SJSA1 (cell line): ENCODE results near the gene TCEA3. TPM values are rescaled to one million over a fixed set of nuclear protein-coding genes. Genes with fewer than 3 reads are reported as not detected.
A peak's percentile ranks its signal among the peaks of the same experiment; 100 is the strongest.

ENCODE experiments used
- DNase-seq, 2 experiments: peaks; one replicate each; pipeline ENCODE4 v3.0.0-alpha.2; 2015 to 2020; ENCODE audit warnings: low spot score in 2 of 2, low read depth in 1 of 2
- H3K27ac ChIP-seq: fragments of 250-450 bp; sonication (Bioruptor Pico); 2 replicates; pipeline ENCODE4 v1.5.1; 2020; ENCODE audit warnings: mild to moderate bottlenecking, moderate library complexity
- H3K27me3 ChIP-seq: fragments of 250-450 bp; sonication (Bioruptor Pico); replicated peaks from 2 replicates; pipeline ENCODE4 v1.5.1; 2020; ENCODE audit warnings: mild to moderate bottlenecking, moderate library complexity
- H3K36me3 ChIP-seq: fragments of 250-450 bp; sonication (Bioruptor Pico); 2 replicates; pipeline ENCODE4 v1.5.1; 2020; ENCODE audit warnings: mild to moderate bottlenecking
- H3K4me1 ChIP-seq: fragments of 250-450 bp; sonication (Bioruptor Pico); replicated peaks from 2 replicates; pipeline ENCODE4 v1.6.1; 2021; ENCODE audit warnings: mild to moderate bottlenecking
- H3K4me3 ChIP-seq: fragments of 250-450 bp; sonication (Bioruptor Pico); 2 replicates; pipeline ENCODE4 v1.5.1; 2020; ENCODE audit warnings: mild to moderate bottlenecking
- H3K9me3 ChIP-seq: fragments of 250-450 bp; sonication (Bioruptor Pico); replicated peaks from 2 replicates; pipeline ENCODE4 v1.5.1; 2020; ENCODE audit warnings: mild to moderate bottlenecking
- total RNA-seq: library from RNA; depleted of rRNA; stranded (reverse); fragments of >200 nt; shearing (Covaris generic); gene quantifications from 2 replicates; pipeline ENCODE4 v1.2.3, GENCODE V29; 2014

Gene TCEA3
- total RNA-seq, 1 experiment from 2014 or later = 1.7 TPM

GRCh38 chr1:23402286-23403037 lies 22.1 kb downstream of the TCEA3 start:
- Histone ChIP-seq H3K9me3 (no peaks in the 10 kb centered on the region), H3K27ac (peak overlapping the region; percentile 98), H3K27me3 (no peaks in the 10 kb centered on the region), H3K4me3 (no peak overlapping the region), H3K36me3 (no peaks in the 10 kb centered on the region), H3K4me1 (peaks cover 30% of the 10 kb centered on the region)
- peak; percentile 78 to 81 for DNase-seq

DNA sequence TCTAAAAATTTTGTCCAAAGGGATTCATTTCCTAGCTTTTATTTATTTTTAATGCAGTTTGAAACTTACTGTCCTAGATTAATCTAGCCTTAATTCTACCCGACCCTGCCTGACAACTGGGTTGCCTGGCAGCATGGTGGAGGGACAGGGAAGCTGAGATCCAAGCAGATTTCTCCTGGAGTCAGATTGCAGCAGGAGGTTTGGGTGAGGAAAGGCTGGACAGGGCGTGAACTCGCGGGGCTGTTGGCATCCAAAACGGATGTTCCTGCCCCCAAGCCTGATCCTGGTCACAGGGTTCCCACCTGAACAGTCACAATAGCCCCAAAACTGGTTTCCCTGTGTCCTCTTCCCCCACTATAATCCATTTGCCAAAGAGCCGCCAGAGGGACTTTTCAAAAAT lies 23.2 kb downstream of the TCEA3 start:
- no peaks in the 10 kb centered on the region for H3K27me3 ChIP-seq
- H3K36me3 ChIP-seq = no peaks in the 10 kb centered on the region
- peaks cover 30% of the 10 kb centered on the region for H3K4me1 ChIP-seq
- H3K9me3 ChIP-seq = no peaks in the 10 kb centered on the region
- H3K27ac ChIP-seq = peak overlapping the region; percentile 98; the same call in 1 of the 2 replicates
- H3K4me3 ChIP-seq = no peak overlapping the region
- no peak for DNase-seq

DNA sequence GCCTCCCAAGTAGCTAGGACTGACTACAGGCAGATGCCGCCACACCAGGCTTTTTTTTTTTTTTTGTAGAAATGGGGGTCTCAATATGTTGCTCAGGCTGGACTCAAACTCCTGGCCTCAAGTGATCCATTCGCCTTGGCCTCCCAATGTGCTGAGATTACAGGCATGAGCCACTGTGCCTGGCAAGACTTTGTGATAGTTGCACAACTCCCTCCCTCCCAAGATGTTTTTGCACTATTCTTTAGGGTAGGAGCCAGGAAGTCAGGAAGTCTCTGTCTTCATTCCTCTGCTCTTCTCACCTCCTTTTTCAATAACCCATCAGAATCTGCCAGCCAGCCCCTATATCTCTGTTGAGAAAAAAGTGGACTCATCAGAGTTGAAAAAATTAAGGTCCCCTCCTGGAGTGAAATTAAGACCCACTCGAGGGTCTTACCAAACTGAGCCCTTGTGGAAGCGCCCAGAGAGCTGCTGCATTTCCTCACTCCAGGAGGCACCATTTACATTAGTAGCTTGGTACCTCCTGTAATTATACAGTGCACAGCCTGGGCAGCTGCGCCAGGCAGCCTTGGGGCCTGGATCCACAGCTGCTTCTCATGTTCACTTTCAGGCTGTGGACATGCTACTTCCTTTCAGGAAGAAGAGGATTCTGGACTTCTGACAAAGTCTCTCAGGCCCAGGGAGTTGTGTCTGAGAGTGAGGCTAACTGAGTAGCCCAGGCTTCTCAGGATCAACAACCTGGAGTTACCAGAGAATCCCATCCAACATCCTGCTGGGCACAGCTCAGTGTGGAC lies 24.0 kb downstream of the TCEA3 start:
- H3K27me3 ChIP-seq = no peaks in the 10 kb centered on the region
- no peaks in the 10 kb centered on the region for H3K36me3 ChIP-seq
- no peak overlapping the region for H3K27ac ChIP-seq
- peaks cover 34% of the 10 kb centered on the region for H3K4me1 ChIP-seq
- no peak overlapping the region for H3K4me3 ChIP-seq
- H3K9me3 ChIP-seq = no peaks in the 10 kb centered on the region
- no peak for DNase-seq

DNA sequence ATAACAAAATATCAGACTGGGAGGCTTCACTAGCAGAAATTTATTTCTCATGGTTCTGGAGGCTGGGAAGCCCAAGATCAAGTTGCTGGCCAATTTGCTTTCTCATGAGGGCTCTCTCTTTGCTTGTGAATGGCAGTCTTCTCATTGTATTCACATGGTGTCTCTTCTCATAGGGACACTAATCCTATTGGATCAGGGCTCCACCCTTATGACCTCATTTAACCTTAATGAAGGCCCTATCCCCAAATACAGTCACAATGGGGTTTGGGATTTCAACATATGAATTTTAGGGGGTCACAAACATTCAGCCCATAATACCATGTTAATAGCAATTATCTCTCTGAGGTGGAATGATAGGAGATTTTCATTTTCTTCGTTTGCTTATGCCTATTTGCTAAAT lies 25.3 kb downstream of the TCEA3 start:
- H3K36me3 ChIP-seq = no peaks in the 10 kb centered on the region
- DNase-seq = no peak
- H3K4me3 ChIP-seq = no peak overlapping the region
- no peaks in the 10 kb centered on the region for H3K9me3 ChIP-seq
- peaks cover 45% of the 10 kb centered on the region for H3K4me1 ChIP-seq
- H3K27me3 ChIP-seq = no peaks in the 10 kb centered on the region
- no peak overlapping the region for H3K27ac ChIP-seq

- H3K4me1 ChIP-seq = peaks cover 44% of the 10 kb centered on the region
- H3K36me3 ChIP-seq = no peaks in the 10 kb centered on the region
- H3K4me3 ChIP-seq = no peak overlapping the region
- no peak overlapping the region for H3K27ac ChIP-seq
- DNase-seq = no peak
- H3K9me3 ChIP-seq = no peaks in the 10 kb centered on the region
- H3K27me3 ChIP-seq = no peaks in the 10 kb centered on the region
Observed at GRCh38 chr1:23397908-23398307, 26.6 kb downstream of the TCEA3 start.

DNA sequence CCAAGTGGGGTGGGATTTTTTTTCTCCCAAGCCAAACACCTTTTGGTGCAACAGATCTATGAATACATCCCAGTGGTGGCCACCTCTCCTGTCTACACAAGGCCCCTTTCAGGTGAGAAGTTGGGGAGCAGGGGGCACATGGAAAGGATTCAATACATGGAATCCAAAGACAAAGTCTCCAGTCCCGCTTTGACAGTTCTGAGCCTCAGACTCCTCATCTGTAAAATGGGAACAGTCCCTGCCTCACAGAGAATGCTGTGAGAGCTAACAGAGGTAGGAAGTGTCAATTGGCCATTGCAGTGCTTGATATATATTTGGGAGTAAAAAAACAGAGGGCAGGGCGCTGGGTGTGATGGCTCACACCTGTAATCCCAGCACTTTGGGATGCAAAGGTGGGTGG lies 28.2 kb downstream of the TCEA3 start:
- Histone ChIP-seq H3K4me1 (peaks cover 29% of the 10 kb centered on the region), H3K27ac (no peak overlapping the region), H3K4me3 (no peak overlapping the region), H3K36me3 (no peaks in the 10 kb centered on the region), H3K27me3 (no peaks in the 10 kb centered on the region), H3K9me3 (no peaks in the 10 kb centered on the region)
- no peak for DNase-seq

- H3K4me1 ChIP-seq = peaks cover 28% of the 10 kb centered on the region
- H3K27ac ChIP-seq = no peak overlapping the region
- DNase-seq = no peak
- no peaks in the 10 kb centered on the region for H3K27me3 ChIP-seq
- no peaks in the 10 kb centered on the region for H3K9me3 ChIP-seq
- no peak overlapping the region for H3K4me3 ChIP-seq
- no peaks in the 10 kb centered on the region for H3K36me3 ChIP-seq
Observed at GRCh38 chr1:23395849-23396248, 28.7 kb downstream of the TCEA3 start.

- H3K4me3 ChIP-seq = no peak overlapping the region
- no peaks in the 10 kb centered on the region for H3K36me3 ChIP-seq
- H3K27me3 ChIP-seq = no peaks in the 10 kb centered on the region
- no peaks in the 10 kb centered on the region for H3K9me3 ChIP-seq
- DNase-seq = no peak
- H3K4me1 ChIP-seq = peaks cover 28% of the 10 kb centered on the region
- peak overlapping the region; percentile 51 for H3K27ac ChIP-seq
Observed at GRCh38 chr1:23395154-23395724, 29.3 kb downstream of the TCEA3 start.

DNA sequence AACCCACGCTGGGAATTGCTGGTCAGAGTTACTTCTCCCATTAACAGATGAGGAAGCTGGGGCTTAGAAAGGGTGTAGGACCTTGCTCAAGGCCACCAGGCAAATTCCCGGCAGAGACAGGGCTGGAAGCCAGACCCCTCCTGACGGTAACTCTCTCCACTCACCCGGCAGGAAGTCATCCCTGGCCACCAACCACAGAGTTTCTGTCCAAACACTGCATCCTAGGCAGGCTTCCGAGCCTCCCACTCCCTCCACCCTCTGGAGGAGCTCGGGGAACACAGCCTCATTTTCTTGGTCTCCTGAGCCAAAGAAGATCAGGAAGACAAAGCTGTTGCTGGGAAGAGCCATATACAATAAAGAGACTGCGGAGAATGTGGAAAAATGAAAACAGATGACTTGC lies 29.9 kb downstream of the TCEA3 start:
- Histone ChIP-seq H3K4me1 (peaks cover 28% of the 10 kb centered on the region), H3K9me3 (no peaks in the 10 kb centered on the region), H3K4me3 (no peak overlapping the region), H3K27me3 (no peaks in the 10 kb centered on the region), H3K27ac (peak overlapping the region; percentile 51), H3K36me3 (no peaks in the 10 kb centered on the region)
- DNase-seq = peak; percentile 69 to 77

- Histone ChIP-seq H3K4me3 (no peak overlapping the region), H3K27ac (peak overlapping the region; percentile 51), H3K9me3 (no peaks in the 10 kb centered on the region)
Observed at GRCh38 chr1:23394181-23394580, 30.4 kb downstream of the TCEA3 start.

DNA sequence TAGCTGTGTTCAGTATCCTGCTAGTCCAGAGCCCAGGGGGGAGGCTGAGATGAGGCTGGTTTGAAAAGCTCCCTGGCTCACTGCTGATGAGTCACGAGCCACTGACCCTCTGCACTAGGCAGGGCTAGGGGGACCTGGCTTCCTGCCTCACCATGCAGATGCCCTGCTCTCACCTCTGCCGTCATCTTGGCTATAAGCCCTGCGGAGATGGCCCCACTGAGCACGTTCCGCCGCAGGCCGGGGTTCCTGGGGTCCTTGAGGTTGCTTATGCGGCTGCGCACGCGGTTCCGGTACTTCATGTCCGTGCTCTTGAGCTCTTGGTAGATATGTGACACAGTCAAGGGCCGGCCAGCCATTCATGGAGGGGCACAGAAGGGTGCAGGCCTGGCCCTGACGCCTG lies 30.8 kb downstream of the TCEA3 start:
- Histone ChIP-seq H3K27me3 (no peaks in the 10 kb centered on the region), H3K36me3 (no peaks in the 10 kb centered on the region), H3K4me3 (no peak overlapping the region), H3K4me1 (peaks cover 28% of the 10 kb centered on the region), H3K9me3 (no peaks in the 10 kb centered on the region), H3K27ac (peak overlapping the region; percentile 51; the same call in 1 of the 2 replicates)
- peak in 1 of 2 experiments; percentile 51 for DNase-seq

More at GRCh38 chr1:23394181-23394580, 30.4 kb downstream of the TCEA3 start:
- Histone ChIP-seq H3K4me1 (peaks cover 28% of the 10 kb centered on the region), H3K36me3 (no peaks in the 10 kb centered on the region), H3K27me3 (no peaks in the 10 kb centered on the region)
- no peak for DNase-seq

- DNase-seq = no peak
- Histone ChIP-seq H3K4me1 (peaks cover 28% of the 10 kb centered on the region), H3K27me3 (no peaks in the 10 kb centered on the region), H3K27ac (no peak overlapping the region), H3K9me3 (no peaks in the 10 kb centered on the region), H3K4me3 (no peak overlapping the region), H3K36me3 (no peaks in the 10 kb centered on the region)
Observed at GRCh38 chr1:23392125-23392855, 32.3 kb downstream of the TCEA3 start.

DNA sequence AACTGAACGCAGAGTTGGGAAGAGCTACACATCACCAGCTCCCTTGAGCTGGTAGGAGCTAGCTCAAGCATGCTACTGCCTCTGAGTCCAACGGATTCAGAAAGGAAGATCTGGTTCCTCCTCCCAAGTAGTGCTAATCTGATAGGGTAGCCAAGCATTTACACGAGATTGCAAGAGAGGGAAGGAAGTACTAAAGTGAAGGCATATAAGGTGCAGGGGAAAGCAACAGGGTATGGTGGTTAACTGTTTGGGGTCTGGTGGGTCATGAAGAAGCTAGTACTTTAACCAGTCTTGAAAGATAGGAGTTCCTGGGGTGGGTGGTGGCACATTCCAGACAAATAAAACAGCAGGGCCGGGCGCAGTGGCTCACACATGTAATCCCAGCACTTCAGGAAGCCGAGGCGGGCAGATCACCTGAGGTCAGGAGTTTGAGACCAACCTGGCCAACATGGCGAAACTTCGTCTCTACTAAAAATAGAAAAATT lies 34.7 kb downstream of the TCEA3 start:
- Histone ChIP-seq H3K4me1 (peaks cover 22% of the 10 kb centered on the region), H3K4me3 (no peak overlapping the region), H3K9me3 (no peaks in the 10 kb centered on the region), H3K27me3 (no peaks in the 10 kb centered on the region), H3K27ac (no peak overlapping the region), H3K36me3 (no peaks in the 10 kb centered on the region)
- DNase-seq = no peak
